Gastrocnemius medialis (tissue), 4 donors: ENCODE data around the gene SERPINH1. TPM values are rescaled to one million over a fixed set of nuclear protein-coding genes. Genes with fewer than 3 reads are reported as not detected.

Experiments
- ATAC-seq, 2 donors: fragments of 150-250 bp; one replicate each; pipeline ENCODE4 v1.9.1; 2016
- DNase-seq, 2 donors: peaks; one replicate each; pipeline ENCODE4 v3.0.0-alpha.2; 2019
- H3K27ac ChIP-seq, 4 donors: fragments of 200-600 bp; sonication (generic); 1 replicate in 1 of 4; 2 replicates in 3 of 4; pipeline ENCODE4 v1.5.1; 2016 to 2018; ENCODE audit warnings: mild to moderate bottlenecking in 2 of 4, moderate library complexity in 1 of 4
- H3K27me3 ChIP-seq, 3 donors: fragments of 200-600 bp; sonication (generic) in 2 of 3; 1 replicate in 1 of 3; 2 replicates in 2 of 3; pipeline versions ENCODE4 v1.5.1 to v1.6.0; 2016 to 2019; ENCODE audit warnings: mild to moderate bottlenecking in 1 of 3, moderate library complexity in 1 of 3
- H3K36me3 ChIP-seq, 2 donors: fragments of 200-600 bp; sonication (generic) in 1 of 2; one replicate each; pipeline ENCODE4 v1.5.1; 2017 to 2018
- H3K4me1 ChIP-seq, 2 donors: fragments of 200-600 bp; sonication (generic) in 1 of 2; one replicate each; pipeline ENCODE4 v1.5.1; 2016 to 2017; ENCODE audit warnings: mild to moderate bottlenecking in 2 of 2
- H3K4me3 ChIP-seq, 4 donors: fragments of 200-600 bp; sonication (generic) in 3 of 4; 1 replicate in 1 of 4; 2 replicates in 3 of 4; pipeline ENCODE4 v1.5.1; 2016 to 2019; ENCODE audit warnings: mild to moderate bottlenecking in 2 of 4
- H3K9me3 ChIP-seq, 3 donors: fragments of 200-600 bp; sonication (generic) in 2 of 3; 1 replicate in 1 of 3; 2 replicates in 2 of 3; pipeline ENCODE4 v1.5.1; 2016 to 2019
- POLR2A ChIP-seq, 2 donors: fragments of 450-650 bp; IDR thresholded peaks; one replicate each; pipeline ENCODE4 v1.6.1; 2017; ENCODE audit warnings: antibody characterized with exemption in 2 of 2, mild to moderate bottlenecking in 2 of 2, moderate library complexity in 2 of 2
- in situ Hi-C, 4 donors: fragments of 200-750 bp; cut with MboI; loops; one replicate each; pipeline versions ENCODE4 v1.15.0 to v1.8.0; 2017; ENCODE audit warnings: low sequenced_read_pairs in 4 of 4
- intact Hi-C: fragments of 100-400 bp; cut with DNase I; formaldehyde crosslinking; loops from one replicate; pipeline ENCODE4 v1.15.1; 2023; ENCODE audit warnings: low total_unique reads
- total RNA-seq, 4 donors: library from RNA; depleted of rRNA; stranded (reverse); fragments of >200 nt; gene quantifications; one replicate each; pipeline versions ENCODE4 v1.1.0 to v1.2.3, GENCODE V29; 2016
- TF ChIP-seq, protein P1 (sequence below), 5 experiments: fragments of 450-650 bp in 3 of 5; fragments of 200-600 bp in 2 of 5; sonication (generic) in 2 of 5; IDR thresholded peaks in 4 of 5; conservative IDR thresholded peaks in 1 of 5; 1 replicate in 4 of 5; 2 replicates in 1 of 5; pipeline ENCODE4 v1.5.1; 2016 to 2019; ENCODE audit warnings: antibody characterized with exemption in 5 of 5, mild to moderate bottlenecking in 3 of 5, moderate library complexity in 3 of 5

Gene SERPINH1
- total RNA-seq, 4 donors from 2014 or later: 18.5 to 42.4 (median 34.8) TPM

DNA sequence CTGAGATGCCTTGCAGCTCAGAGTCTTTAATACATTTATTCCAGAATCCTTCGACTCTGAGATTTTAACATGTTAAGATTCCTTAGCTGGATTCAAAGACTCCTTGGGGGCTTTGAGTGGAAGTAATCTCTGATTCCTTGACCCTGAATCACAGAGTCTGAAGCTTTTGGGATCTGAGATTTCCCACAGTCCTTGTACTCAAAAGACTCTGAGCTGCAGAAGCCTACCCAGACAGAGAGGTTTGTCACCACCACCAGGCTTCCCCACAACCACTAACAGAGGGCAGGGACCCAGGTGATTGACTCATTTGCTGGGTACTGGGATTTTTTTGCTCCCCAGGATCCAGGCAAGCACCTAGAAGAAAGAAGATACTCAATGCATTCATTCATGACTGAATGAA, 1.4 kb upstream of the SERPINH1 start:
- intact Hi-C loops (no loop called here), in situ Hi-C loops (no loop called here)
- no peak for ATAC-seq
- peaks cover 49 to 50% of the 10 kb centered on the region in 2 donors for H3K4me1 ChIP-seq
- H3K27ac ChIP-seq: peak overlapping the region; percentile 95 to 100 (median 99)
- H3K36me3 ChIP-seq: no peaks in the 10 kb centered on the region
- H3K9me3 ChIP-seq: no peaks in the 10 kb centered on the region
- TF ChIP-seq, protein P1, sequence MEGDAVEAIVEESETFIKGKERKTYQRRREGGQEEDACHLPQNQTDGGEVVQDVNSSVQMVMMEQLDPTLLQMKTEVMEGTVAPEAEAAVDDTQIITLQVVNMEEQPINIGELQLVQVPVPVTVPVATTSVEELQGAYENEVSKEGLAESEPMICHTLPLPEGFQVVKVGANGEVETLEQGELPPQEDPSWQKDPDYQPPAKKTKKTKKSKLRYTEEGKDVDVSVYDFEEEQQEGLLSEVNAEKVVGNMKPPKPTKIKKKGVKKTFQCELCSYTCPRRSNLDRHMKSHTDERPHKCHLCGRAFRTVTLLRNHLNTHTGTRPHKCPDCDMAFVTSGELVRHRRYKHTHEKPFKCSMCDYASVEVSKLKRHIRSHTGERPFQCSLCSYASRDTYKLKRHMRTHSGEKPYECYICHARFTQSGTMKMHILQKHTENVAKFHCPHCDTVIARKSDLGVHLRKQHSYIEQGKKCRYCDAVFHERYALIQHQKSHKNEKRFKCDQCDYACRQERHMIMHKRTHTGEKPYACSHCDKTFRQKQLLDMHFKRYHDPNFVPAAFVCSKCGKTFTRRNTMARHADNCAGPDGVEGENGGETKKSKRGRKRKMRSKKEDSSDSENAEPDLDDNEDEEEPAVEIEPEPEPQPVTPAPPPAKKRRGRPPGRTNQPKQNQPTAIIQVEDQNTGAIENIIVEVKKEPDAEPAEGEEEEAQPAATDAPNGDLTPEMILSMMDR (IDR thresholded peaks at IDR 0.05 in 4 of 5, conservative IDR thresholded peaks at IDR 0.05 in 1 of 5): no peak
- TF ChIP-seq POLR2A (IDR thresholded peaks at IDR 0.05): no peak
- H3K27me3 ChIP-seq: no peaks in the 10 kb centered on the region
- no peak for DNase-seq
- H3K4me3 ChIP-seq: no peak overlapping the region

DNA sequence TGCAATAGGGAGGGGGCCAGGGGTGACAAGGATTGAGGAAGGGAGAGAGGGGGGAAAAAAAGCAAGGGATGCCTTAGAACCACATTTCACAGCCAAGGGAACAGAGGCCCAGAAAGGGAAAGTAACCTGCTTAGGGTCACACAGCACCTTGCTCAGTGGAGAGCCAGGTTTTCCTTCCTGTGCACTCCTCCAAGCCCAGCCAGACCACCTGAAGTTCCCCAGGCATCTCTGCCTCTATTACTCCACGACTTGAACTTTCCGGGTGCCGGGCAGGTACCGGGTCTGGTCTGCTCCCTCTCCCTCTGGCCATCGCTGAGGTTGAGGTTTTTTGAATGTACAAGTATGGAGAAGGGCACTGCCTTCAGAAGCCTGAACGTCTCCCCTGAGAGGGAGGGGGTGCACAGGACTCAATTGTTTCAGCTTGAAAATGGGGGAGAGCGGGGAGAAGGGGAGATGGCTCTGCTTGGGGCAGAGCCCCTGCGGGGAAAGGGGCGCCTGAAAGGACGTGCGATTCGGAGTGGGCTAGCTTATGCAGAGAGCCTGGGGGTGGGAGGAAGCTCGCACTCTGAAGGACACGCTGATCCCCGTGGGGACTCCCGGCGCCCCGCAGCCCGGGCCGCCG, 516 bp upstream of the SERPINH1 start:
- H3K27ac ChIP-seq: peak overlapping the region; percentile 95 to 100 (median 99)
- intact Hi-C loops (no loop called here), in situ Hi-C loops (no loop called here)
- H3K4me3 ChIP-seq: peak overlapping the region; percentile 90 to 98 (median 96)
- H3K36me3 ChIP-seq: no peaks in the 10 kb centered on the region
- DNase-seq (no peak), ATAC-seq (no peak)
- H3K27me3 ChIP-seq: no peaks in the 10 kb centered on the region
- peaks cover 56 to 58% of the 10 kb centered on the region in 2 donors for H3K4me1 ChIP-seq
- TF ChIP-seq POLR2A (IDR thresholded peaks at IDR 0.05): no peak
- TF ChIP-seq, protein P1 (IDR thresholded peaks at IDR 0.05 in 4 of 5, conservative IDR thresholded peaks at IDR 0.05 in 1 of 5): no peak
- no peaks in the 10 kb centered on the region for H3K9me3 ChIP-seq

DNA sequence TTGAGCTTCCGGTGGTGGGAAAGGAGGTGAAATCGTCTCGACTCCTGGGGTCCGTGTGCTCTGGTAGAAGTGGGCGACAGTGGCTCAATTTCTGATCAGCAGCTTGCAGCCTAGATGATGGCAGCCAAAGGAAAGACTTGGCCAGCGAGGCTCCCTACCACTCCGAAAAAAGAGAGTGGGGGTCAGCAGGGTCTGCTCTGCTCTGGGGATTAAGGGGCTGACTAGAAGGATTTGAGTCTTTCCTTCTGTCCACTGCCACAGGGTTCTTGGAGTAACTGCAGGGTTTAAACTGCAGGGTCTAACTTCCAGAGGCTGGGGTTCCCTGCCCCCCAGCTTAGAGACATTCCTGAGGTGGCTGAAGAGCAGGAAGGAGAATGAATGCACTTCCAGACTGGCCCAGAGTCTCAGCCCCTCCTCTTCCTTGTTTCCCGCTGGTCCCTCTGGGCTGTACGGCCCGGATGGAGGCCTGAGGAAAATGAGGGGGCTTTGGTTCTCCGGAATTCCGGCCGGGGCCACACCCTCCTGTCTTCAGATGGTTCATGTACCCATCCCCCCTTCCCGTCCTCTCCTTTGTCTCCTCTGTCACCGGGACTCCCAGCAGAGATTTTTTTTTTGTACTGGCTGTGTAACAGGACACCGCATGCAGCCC, 907 bp downstream of the SERPINH1 start:
- DNase-seq (no peak), ATAC-seq (peak in 1 of 2 donors; percentile 33)
- H3K4me1 ChIP-seq: peaks cover 50 to 66% of the 10 kb centered on the region in 2 donors
- in situ Hi-C loops: no loop called here
- no peaks in the 10 kb centered on the region for H3K27me3 ChIP-seq
- intact Hi-C loops: no loop called here
- peaks cover 0 to 14% of the 10 kb centered on the region in 2 donors for H3K36me3 ChIP-seq
- H3K4me3 ChIP-seq: peak overlapping the region; percentile 90 to 98 (median 96)
- no peak for TF ChIP-seq POLR2A (IDR thresholded peaks at IDR 0.05)
- peak overlapping the region; percentile 95 to 100 (median 99) for H3K27ac ChIP-seq
- H3K9me3 ChIP-seq: no peaks in the 10 kb centered on the region

DNA sequence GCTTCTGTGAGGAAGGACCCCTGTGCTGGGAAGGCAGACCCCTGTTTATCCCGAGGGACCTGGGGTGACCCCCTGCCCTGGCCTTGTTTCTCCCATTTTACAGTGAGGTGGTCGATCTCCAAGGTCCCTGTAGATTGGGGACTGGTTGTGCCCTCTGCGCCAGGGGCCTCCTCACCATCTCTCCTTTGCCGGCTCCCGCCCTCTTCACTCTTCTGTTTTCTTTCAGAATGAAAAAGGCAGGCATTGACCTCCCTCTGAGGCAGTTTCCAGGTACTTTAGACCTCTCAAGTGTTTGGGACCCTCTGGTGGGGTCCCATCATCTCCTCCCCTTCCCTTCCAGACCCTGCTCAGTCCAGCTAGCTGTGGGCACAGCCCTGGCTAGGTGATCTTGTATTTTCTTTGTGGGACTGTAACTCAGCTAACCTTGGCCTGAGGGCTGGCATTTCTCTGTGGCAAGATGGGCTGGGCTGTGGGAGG, 1.5 kb downstream of the SERPINH1 start:
- no peaks in the 10 kb centered on the region for H3K9me3 ChIP-seq
- DNase-seq: no peak
- peaks cover 45 to 60% of the 10 kb centered on the region in 2 donors for H3K4me1 ChIP-seq
- peak overlapping the region; percentile 90 to 98 (median 96) for H3K4me3 ChIP-seq
- peak overlapping the region; percentile 95 to 100 (median 99) for H3K27ac ChIP-seq
- in situ Hi-C loops (no loop called here), intact Hi-C loops (no loop called here)
- TF ChIP-seq, protein P1 (IDR thresholded peaks at IDR 0.05 in 4 of 5, conservative IDR thresholded peaks at IDR 0.05 in 1 of 5): no peak
- no peak for TF ChIP-seq POLR2A (IDR thresholded peaks at IDR 0.05)
- peaks cover 0 to 20% of the 10 kb centered on the region in 2 donors for H3K36me3 ChIP-seq
- no peak for ATAC-seq
- no peaks in the 10 kb centered on the region for H3K27me3 ChIP-seq

DNA sequence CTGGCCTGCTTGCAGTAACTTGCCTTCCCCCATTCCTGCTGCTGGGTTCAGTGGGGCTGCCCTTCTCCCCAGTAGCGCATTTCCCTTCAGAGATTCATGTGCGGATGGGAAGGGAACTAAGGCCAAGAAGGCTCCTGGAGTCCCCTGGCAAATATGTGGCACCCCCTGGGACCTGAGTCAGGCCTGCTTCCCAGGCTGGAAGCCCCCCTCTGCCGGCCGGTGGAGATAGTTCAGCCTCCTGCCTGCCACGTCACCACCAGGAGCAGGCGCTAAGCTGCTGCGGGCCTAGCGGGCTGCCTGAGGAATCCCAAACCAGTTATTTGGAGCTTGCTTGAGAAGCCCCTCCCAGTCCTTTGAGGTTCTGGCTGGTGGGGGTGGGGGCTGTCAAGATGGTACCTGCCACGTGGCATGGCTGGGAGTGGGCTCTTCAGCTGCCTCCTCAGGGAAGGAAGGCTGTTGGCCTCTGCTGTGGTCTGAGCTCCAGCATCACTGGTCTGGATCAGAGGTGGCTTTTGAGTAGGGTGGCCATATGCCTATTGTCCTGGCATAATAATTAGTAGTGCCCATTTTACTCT, 2.0 kb downstream of the SERPINH1 start:
- DNase-seq (peak in 1 of 2 donors; percentile 31), ATAC-seq (no peak)
- Histone ChIP-seq H3K27me3 (no peaks in the 10 kb centered on the region), H3K36me3 (peaks cover 0 to 25% of the 10 kb centered on the region in 2 donors), H3K27ac (peak overlapping the region; percentile 95 to 100 (median 99)), H3K4me1 (peaks cover 40 to 55% of the 10 kb centered on the region in 2 donors), H3K9me3 (no peaks in the 10 kb centered on the region), H3K4me3 (peak overlapping the region; percentile 90 to 98 (median 96))
- intact Hi-C loops (no loop called here), in situ Hi-C loops (no loop called here)
- no peak for TF ChIP-seq POLR2A (IDR thresholded peaks at IDR 0.05)
- TF ChIP-seq, protein P1 (IDR thresholded peaks at IDR 0.05 in 4 of 5, conservative IDR thresholded peaks at IDR 0.05 in 1 of 5): peak; percentile 30 to 47 (median 35)
